Measurements from ENCODE around the gene H6PD. TPM values are rescaled to one million over a fixed set of nuclear protein-coding genes. Genes with fewer than 3 reads are reported as not detected.

Gene H6PD
- total RNA-seq, 1 donor from 2014 or later: 43.7 TPM

DNA sequence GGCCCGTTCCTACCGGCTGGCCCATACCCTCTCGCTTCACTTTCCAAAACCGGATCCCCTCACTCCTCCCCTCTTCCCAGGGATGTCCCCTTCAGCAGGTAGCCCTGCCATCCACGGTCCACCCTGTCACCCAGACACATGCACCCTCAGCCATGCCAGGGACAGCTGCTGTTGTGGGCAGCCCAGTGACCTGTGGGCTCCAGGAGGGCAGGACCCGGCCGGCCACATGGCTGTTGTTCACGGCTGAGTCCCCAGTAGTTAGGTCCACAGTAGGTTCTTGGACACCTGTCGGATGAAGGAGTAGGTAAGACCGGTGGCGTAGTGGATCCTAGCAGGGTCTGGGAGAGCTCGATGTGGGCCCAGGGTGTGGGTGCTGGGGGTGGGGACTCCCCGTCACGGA, 70.6 kb downstream of the H6PD start:
- TF ChIP-seq, protein P1, sequence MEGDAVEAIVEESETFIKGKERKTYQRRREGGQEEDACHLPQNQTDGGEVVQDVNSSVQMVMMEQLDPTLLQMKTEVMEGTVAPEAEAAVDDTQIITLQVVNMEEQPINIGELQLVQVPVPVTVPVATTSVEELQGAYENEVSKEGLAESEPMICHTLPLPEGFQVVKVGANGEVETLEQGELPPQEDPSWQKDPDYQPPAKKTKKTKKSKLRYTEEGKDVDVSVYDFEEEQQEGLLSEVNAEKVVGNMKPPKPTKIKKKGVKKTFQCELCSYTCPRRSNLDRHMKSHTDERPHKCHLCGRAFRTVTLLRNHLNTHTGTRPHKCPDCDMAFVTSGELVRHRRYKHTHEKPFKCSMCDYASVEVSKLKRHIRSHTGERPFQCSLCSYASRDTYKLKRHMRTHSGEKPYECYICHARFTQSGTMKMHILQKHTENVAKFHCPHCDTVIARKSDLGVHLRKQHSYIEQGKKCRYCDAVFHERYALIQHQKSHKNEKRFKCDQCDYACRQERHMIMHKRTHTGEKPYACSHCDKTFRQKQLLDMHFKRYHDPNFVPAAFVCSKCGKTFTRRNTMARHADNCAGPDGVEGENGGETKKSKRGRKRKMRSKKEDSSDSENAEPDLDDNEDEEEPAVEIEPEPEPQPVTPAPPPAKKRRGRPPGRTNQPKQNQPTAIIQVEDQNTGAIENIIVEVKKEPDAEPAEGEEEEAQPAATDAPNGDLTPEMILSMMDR (IDR thresholded peaks at IDR 0.05): no peak
- Histone ChIP-seq H3K36me3 (no peaks in the 10 kb centered on the region), H3K9me3 (no peaks in the 10 kb centered on the region), H3K27me3 (no peaks in the 10 kb centered on the region), H3K27ac (no peak overlapping the region), H3K4me3 (no peak overlapping the region), H3K4me1 (peaks cover 42% of the 10 kb centered on the region)
- intact Hi-C loops (cut with DNase I): no loop called here
- ATAC-seq: no peak
- no peak for DNase-seq

DNA sequence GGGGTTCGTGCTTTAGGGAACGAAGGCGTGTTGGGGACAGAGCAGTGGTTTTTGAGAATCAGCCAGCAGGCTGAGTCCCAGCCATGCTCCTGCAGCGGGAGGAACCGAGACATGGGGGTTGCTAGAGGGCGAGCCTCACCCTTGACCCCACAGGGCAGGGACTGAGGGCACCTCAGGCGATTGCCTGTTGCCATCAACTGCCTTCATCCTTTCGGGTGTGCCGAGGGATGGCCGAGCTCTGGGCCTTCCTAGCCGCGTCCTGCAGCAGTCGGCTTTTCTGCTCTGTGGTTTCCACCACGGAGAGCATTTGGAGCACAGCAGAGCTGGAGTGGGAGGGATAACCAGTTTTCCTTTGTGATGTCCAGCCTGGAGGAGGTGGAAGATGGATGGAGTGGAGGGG, 71.4 kb downstream of the H6PD start:
- H3K27me3 ChIP-seq: no peaks in the 10 kb centered on the region
- TF ChIP-seq, protein P1 (IDR thresholded peaks at IDR 0.05): no peak
- H3K9me3 ChIP-seq: no peaks in the 10 kb centered on the region
- H3K4me3 ChIP-seq: no peak overlapping the region
- intact Hi-C loops (cut with DNase I): no loop called here
- DNase-seq (no peak), ATAC-seq (no peak)
- no peak overlapping the region for H3K27ac ChIP-seq
- H3K36me3 ChIP-seq: no peaks in the 10 kb centered on the region
- H3K4me1 ChIP-seq: peaks cover 35% of the 10 kb centered on the region

DNA sequence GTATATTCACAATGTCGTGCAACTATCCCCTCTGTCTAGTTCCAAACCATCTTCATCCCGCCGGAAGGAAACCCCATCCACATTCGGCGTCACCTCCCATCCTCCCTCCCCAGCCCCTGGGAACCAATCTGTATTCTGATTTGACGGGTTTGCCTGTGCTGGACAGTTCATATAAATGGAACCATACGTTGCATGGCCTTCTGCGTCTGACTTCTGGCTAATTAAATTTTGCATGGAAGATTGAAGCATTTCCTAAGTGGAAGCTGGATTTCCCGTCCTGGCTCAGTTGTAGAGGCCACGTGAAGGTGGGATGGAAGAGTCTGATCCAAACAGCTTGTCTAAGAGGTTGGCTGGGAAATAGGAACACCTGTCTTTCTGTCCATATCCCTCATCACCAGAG, 72.7 kb downstream of the H6PD start:
- H3K9me3 ChIP-seq: no peaks in the 10 kb centered on the region
- no peak overlapping the region for H3K4me3 ChIP-seq
- intact Hi-C loops (cut with DNase I): no loop called here
- TF ChIP-seq, protein P1 (IDR thresholded peaks at IDR 0.05): no peak
- H3K27me3 ChIP-seq: no peaks in the 10 kb centered on the region
- no peak for DNase-seq
- ATAC-seq: no peak
- peaks cover 24% of the 10 kb centered on the region for H3K4me1 ChIP-seq
- H3K36me3 ChIP-seq: no peaks in the 10 kb centered on the region
- no peak overlapping the region for H3K27ac ChIP-seq

DNA sequence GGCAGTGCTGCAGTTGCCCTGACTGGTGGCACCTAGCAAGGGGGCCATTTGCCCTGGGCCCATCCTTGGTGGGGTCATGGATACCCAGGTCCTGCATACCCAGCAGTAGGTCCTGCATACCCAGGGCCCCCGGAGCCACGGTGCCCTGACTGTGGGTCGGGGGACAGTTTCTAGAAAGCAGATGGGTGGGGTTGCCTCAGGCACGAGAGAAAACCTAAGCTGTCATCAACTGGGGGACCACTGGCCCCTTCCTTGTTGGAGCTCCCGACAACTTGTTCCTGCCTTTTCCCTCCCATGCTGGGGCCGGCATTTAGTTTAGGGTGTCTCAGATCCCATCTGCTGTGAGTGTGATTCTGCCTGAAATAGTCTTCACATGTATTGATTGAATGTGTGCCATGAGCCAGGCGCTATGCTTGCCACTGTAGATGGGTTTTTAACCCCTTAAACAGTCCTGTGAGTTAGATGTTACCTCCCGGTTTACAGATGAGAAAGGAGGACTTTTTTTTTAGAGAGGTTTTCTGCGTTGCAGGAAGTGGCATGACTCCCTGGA, 73.7 kb downstream of the H6PD start:
- no peak overlapping the region for H3K4me3 ChIP-seq
- H3K9me3 ChIP-seq: no peaks in the 10 kb centered on the region
- no peak overlapping the region for H3K27ac ChIP-seq
- peaks cover 14% of the 10 kb centered on the region for H3K4me1 ChIP-seq
- intact Hi-C loops (cut with DNase I): no loop called here
- H3K36me3 ChIP-seq: no peaks in the 10 kb centered on the region
- TF ChIP-seq, protein P1 (IDR thresholded peaks at IDR 0.05): no peak
- ATAC-seq (no peak), DNase-seq (no peak)
- no peaks in the 10 kb centered on the region for H3K27me3 ChIP-seq

DNA sequence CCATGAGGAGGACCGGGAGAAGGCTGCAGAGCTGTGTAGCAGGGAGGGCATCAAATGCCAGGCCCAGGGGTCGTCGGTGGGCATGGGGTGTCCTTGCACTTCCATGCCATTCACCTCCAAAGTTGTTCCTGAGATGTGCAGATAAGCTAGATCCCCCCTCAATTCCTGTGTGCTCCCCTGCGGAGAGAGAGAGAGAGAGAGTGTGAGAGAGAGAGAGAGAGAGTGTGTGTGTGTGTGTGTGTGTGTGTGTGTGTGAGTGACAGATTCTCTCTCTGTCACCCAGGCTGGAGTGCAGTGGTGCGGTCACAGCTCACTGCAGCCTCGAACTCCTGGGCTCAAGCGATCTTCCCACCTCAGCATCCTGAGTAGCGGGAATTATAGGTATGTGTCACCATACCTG, 74.5 kb downstream of the H6PD start:
- no peak for ATAC-seq
- Histone ChIP-seq H3K4me1 (peaks cover 6% of the 10 kb centered on the region), H3K36me3 (no peaks in the 10 kb centered on the region), H3K4me3 (no peak overlapping the region), H3K9me3 (no peaks in the 10 kb centered on the region), H3K27me3 (no peaks in the 10 kb centered on the region), H3K27ac (no peak overlapping the region)
- intact Hi-C loops (cut with DNase I): no loop called here
- TF ChIP-seq, protein P1 (IDR thresholded peaks at IDR 0.05): no peak
- DNase-seq: no peak

DNA sequence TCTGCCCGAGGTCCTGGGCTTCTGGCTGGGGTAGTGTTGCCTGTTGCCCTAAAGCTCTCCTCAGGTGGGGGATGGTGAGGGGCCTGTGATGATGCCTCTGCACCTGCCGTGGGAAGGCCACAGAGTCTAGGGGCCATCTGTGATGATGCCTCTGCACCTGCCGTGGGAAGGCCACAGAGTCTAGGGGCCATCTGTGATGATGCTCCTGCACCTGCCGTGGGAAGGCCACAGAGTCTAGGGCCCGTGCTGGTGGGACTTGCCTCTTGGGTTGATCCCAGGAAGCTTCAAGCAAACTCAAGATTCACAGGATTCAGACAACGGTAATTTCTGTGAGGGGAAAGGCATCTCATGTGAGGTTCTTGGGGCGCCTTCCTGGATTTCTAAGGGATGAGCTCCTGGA, 75.4 kb downstream of the H6PD start:
- no peaks in the 10 kb centered on the region for H3K36me3 ChIP-seq
- no peaks in the 10 kb centered on the region for H3K27me3 ChIP-seq
- no peaks in the 10 kb centered on the region for H3K9me3 ChIP-seq
- TF ChIP-seq, protein P1 (IDR thresholded peaks at IDR 0.05): no peak
- no peak overlapping the region for H3K4me3 ChIP-seq
- ATAC-seq (no peak), DNase-seq (no peak)
- H3K27ac ChIP-seq: no peak overlapping the region
- H3K4me1 ChIP-seq: no peaks in the 10 kb centered on the region
- intact Hi-C loops (cut with DNase I): no loop called here

Measured in upper lobe of right lung (tissue), 1 donor.